Panc1 (cell line): ENCODE measurements around the gene DKK2. TPM values are rescaled to one million over a fixed set of nuclear protein-coding genes. Genes with fewer than 3 reads are reported as not detected.

ENCODE experiments used
- ATAC-seq: fragments of 200-7000 bp; cut with Tn5 transposase; 2 replicates; pipeline ENCODE4 v1.9.1; 2020; ENCODE audit warnings: mild to moderate bottlenecking, moderate library complexity
- BruUV-seq: library from RNA; stranded (reverse); fragments of 400-500 nt; replicated peaks from 2 replicates; lab custom pipeline; 2021; lab: Mats Ljungman, UMichigan
- CTCF ChIA-PET: fragments of 300-600 bp; sonication (Branson Sonifier 250); formaldehyde crosslinking; loops from one replicate; lab custom pipeline; 2022; ENCODE audit warnings: antibody characterized with exemption; lab: Charles Lee
- POLR2A ChIA-PET: fragments of 300-600 bp; sonication (Branson Sonifier 250); formaldehyde crosslinking; loops from one replicate; lab custom pipeline; 2022; ENCODE audit warnings: antibody characterized with exemption; lab: Charles Lee
- DNase-seq: peaks from one replicate; pipeline ENCODE4 v3.0.0-alpha.2; 2010; ENCODE audit warnings: low read depth, low spot score
- H3K27ac ChIP-seq: 2 replicates; pipeline ENCODE4 v1.5.1; 2011; ENCODE audit warnings: mild to moderate bottlenecking, low read length, inconsistent platforms
- H3K27me3 ChIP-seq: fragments of 200-500 bp; sonication (Bioruptor generic); 2 replicates; pipeline ENCODE4 v1.6.0; 2014; ENCODE audit warnings: low read length, inconsistent platforms; ENCODE audit not compliant: control insufficient read depth, insufficient read depth
- H3K36me3 ChIP-seq: fragments of 200-500 bp; sonication (Bioruptor generic); 2 replicates; pipeline ENCODE4 v1.5.1; 2014; ENCODE audit warnings: inconsistent platforms, mild to moderate bottlenecking, low read length, moderate library complexity; ENCODE audit not compliant: control insufficient read depth, insufficient read depth
- H3K4me1 ChIP-seq: 2 replicates; pipeline ENCODE4 v1.5.1; 2011; ENCODE audit warnings: inconsistent platforms, mild to moderate bottlenecking, low read length, moderate library complexity; ENCODE audit not compliant: control insufficient read depth, insufficient read depth
- H3K4me3 ChIP-seq, 2 experiments: 2 replicates each; pipeline ENCODE4 v1.5.1; 2011 to 2012; ENCODE audit warnings: low read depth in 2 of 2, low read length in 2 of 2, mild to moderate bottlenecking in 2 of 2, inconsistent platforms in 1 of 2, moderate library complexity in 1 of 2
- H3K9me3 ChIP-seq: fragments of 200-500 bp; sonication (Bioruptor generic); 2 replicates; pipeline ENCODE4 v1.5.1; 2014; ENCODE audit warnings: low read depth, mild to moderate bottlenecking, inconsistent platforms, low read length, moderate library complexity; ENCODE audit not compliant: control insufficient read depth, insufficient read depth
- CTCF ChIP-seq: fragments of 450-650 bp; IDR thresholded peaks from 2 replicates; pipeline ENCODE4 v1.5.1; 2017; ENCODE audit warnings: mild to moderate bottlenecking
- POLR2AphosphoS5 ChIP-seq: IDR thresholded peaks from 2 replicates; pipeline ENCODE4 v1.6.1; 2012; ENCODE audit warnings: mild to moderate bottlenecking, low read depth, low read length, moderate library complexity
- REST ChIP-seq, 2 experiments: IDR thresholded peaks; 2 replicates each; pipeline ENCODE4 v1.6.1; 2011 to 2012; ENCODE audit warnings: low read depth in 2 of 2, control low read depth in 1 of 2, low read length in 1 of 2, mild to moderate bottlenecking in 1 of 2, moderate library complexity in 1 of 2; ENCODE audit not compliant: insufficient read depth in 1 of 2
- SIN3A ChIP-seq: IDR thresholded peaks from 2 replicates; pipeline ENCODE4 v1.6.1; 2012; ENCODE audit warnings: low read depth, mild to moderate bottlenecking, low read length, moderate library complexity, borderline replicate concordance; ENCODE audit not compliant: insufficient read depth
- TCF7L2 ChIP-seq: IDR thresholded peaks from 2 replicates; pipeline ENCODE4 v1.6.1; 2011; ENCODE audit warnings: mild to moderate bottlenecking, low read depth, low read length, inconsistent platforms
- in situ Hi-C: cut with HindIII; loops from 2 replicates; pipeline ENCODE4 v1.10.0; 2016; ENCODE audit warnings: low sequenced_read_pairs, low pct_unique_long_range_greater_than_20kb
- intact Hi-C: fragments of 100-400 bp; cut with micrococcal nuclease; formaldehyde crosslinking; loops from one replicate; pipeline ENCODE4 v1.10.0; 2022; ENCODE audit not compliant: unreplicated experiment
- total RNA-seq: library from RNA; stranded (reverse); gene quantifications from one replicate; pipeline ENCODE4 v1.2.1, GENCODE V29; 2021; ENCODE audit not compliant: unreplicated experiment

The DKK2 gene
- total RNA-seq, 1 experiment from 2014 or later: not detected

GRCh38 chr4:106993827-106994226 lies 42.3 kb downstream of the DKK2 start:
- in situ Hi-C loops: no loop called here
- no peak overlapping the region for H3K4me3 ChIP-seq
- DNase-seq (no peak), ATAC-seq (no peak)
- intact Hi-C loops: no loop called here
- H3K27ac ChIP-seq: no peak overlapping the region
- ChIA-PET CTCF (no interaction called here), POLR2A (no interaction called here)
- H3K27me3 ChIP-seq: no peaks in the 10 kb centered on the region
- TF ChIP-seq REST (IDR thresholded peaks at IDR 0.05; ENCODE audit: insufficient read depth in 1 of 2, low read depth in 2 of 2, low read length in 1 of 2) (no peak), CTCF (no peak), TCF7L2 (no peak), POLR2AphosphoS5 (no peak), SIN3A (no peak)
- no peaks in the 10 kb centered on the region for H3K36me3 ChIP-seq
- H3K9me3 ChIP-seq: no peaks in the 10 kb centered on the region
- H3K4me1 ChIP-seq: no peaks in the 10 kb centered on the region
- no TSS peak for BruUV-seq

GRCh38 chr4:106987311-106987710 lies 48.8 kb downstream of the DKK2 start:
- Histone ChIP-seq H3K27me3 (no peaks in the 10 kb centered on the region), H3K4me1 (no peaks in the 10 kb centered on the region), H3K27ac (no peak overlapping the region), H3K4me3 (no peak overlapping the region), H3K9me3 (no peaks in the 10 kb centered on the region), H3K36me3 (no peaks in the 10 kb centered on the region)
- POLR2A ChIA-PET: no interaction called here
- no TSS peak for BruUV-seq
- in situ Hi-C loops: no loop called here
- TF ChIP-seq REST (IDR thresholded peaks at IDR 0.05; ENCODE audit: insufficient read depth in 1 of 2, low read depth in 2 of 2, low read length in 1 of 2) (no peak), SIN3A (no peak), TCF7L2 (no peak), POLR2AphosphoS5 (no peak), CTCF (no peak)
- ATAC-seq (no peak), DNase-seq (no peak)
- CTCF ChIA-PET: no interaction called here
- intact Hi-C loops: no loop called here
